ENCODE results near the gene LCA5. TPM values are rescaled to one million over a fixed set of nuclear protein-coding genes. Genes with fewer than 3 reads are reported as not detected.
A peak's percentile ranks its signal among the peaks of the same experiment; 100 is the strongest.

The LCA5 gene
- total and polyA plus RNA-seq, 2 donors (not counting 1 experiment from before 2014, with no cell fraction given): 0.12 to 0.91 TPM

DNA sequence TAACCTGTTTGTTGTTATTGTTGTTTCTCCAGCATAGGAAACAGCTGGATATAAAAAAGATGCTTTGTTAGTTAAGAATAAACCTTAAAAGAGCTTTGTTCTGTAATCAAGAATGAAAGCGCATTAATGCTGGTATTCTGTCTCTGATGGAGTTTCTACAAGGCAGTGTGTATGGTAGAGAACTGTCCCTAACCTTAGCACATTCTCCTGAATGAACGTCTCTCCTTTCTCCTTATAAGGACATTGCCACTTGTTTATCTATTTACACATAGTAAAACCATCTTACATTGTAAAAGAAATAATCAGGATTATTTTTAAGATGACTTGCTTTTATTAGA lies 33.8 kb upstream of the LCA5 start:
- CTCF ChIA-PET: interaction anchor here (1.4 kb wide), 1 partner anchor 145 kb away, joined by 3 read pairs; no protein-coding TSS in a partner anchor
- H3K27me3 Mint-ChIP-seq: peaks cover 10% of the 10 kb centered on the region
- H3K4me2 ChIP-seq (replicated peaks; ENCODE audit: low read depth, low read length, poor library complexity, severe bottlenecking): peak overlapping the region; percentile 46
- H4K20me1 ChIP-seq (ENCODE audit: control insufficient read depth, insufficient read depth, low read length, poor library complexity, severe bottlenecking): no peaks in the 10 kb centered on the region
- TF ChIP-seq, protein P1, sequence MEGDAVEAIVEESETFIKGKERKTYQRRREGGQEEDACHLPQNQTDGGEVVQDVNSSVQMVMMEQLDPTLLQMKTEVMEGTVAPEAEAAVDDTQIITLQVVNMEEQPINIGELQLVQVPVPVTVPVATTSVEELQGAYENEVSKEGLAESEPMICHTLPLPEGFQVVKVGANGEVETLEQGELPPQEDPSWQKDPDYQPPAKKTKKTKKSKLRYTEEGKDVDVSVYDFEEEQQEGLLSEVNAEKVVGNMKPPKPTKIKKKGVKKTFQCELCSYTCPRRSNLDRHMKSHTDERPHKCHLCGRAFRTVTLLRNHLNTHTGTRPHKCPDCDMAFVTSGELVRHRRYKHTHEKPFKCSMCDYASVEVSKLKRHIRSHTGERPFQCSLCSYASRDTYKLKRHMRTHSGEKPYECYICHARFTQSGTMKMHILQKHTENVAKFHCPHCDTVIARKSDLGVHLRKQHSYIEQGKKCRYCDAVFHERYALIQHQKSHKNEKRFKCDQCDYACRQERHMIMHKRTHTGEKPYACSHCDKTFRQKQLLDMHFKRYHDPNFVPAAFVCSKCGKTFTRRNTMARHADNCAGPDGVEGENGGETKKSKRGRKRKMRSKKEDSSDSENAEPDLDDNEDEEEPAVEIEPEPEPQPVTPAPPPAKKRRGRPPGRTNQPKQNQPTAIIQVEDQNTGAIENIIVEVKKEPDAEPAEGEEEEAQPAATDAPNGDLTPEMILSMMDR (IDR thresholded peaks at IDR 0.05): peak; percentile 28
- no peak for TF ChIP-seq EZH2 (IDR thresholded peaks at IDR 0.05; ENCODE audit: borderline replicate concordance, insufficient read depth, low read depth, low read length, poor library complexity, severe bottlenecking)
- H3K27ac Mint-ChIP-seq: no peak overlapping the region
- H3K9me3 ChIP-seq (ENCODE audit: control extremely low read depth in 1 of 3, control insufficient read depth in 2 of 3, insufficient read depth in 1 of 3, low read length in 2 of 3): no peaks in the 10 kb centered on the region
- no peaks in the 10 kb centered on the region for H3K27me3 ChIP-seq (replicated peaks in 1 of 4; ENCODE audit: control extremely low read depth in 1 of 4, control insufficient read depth in 3 of 4, insufficient read depth in 4 of 4, low read length in 3 of 4)
- H3K4me3 ChIP-seq (ENCODE audit: control extremely low read depth in 1 of 5, extremely low read depth in 1 of 5, insufficient read depth in 1 of 5, low read depth in 2 of 5, low read length in 4 of 5): no peak overlapping the region
- no peaks in the 10 kb centered on the region for H3K36me3 ChIP-seq (replicated peaks in 1 of 2; ENCODE audit: control extremely low read depth in 1 of 2, control insufficient read depth in 1 of 2, extremely low read depth in 1 of 2, insufficient read depth in 2 of 2, low read length in 1 of 2)
- intact Hi-C loops (cut with micrococcal nuclease): loop anchor here (2.0 kb wide), 1 partner anchor 298 kb away; no protein-coding TSS in a partner anchor
- peaks cover 7% of the 10 kb centered on the region for H3K4me1 Mint-ChIP-seq
- no CpG with 5 or more reads among the region's 2 CpGs for WGBS (ENCODE audit: insufficient coverage)
- POLR2A ChIA-PET: no interaction called here
- peak overlapping the region; percentile 24 for H3K9ac ChIP-seq (ENCODE audit: low read length)
- H3K4me3 Mint-ChIP-seq: no peak overlapping the region
- H3K9me3 Mint-ChIP-seq (ENCODE audit: insufficient read depth): no peaks in the 10 kb centered on the region
- no peak overlapping the region for H3K27ac ChIP-seq (ENCODE audit: low read length in 2 of 2)
- no peaks in the 10 kb centered on the region for H3K4me1 ChIP-seq (ENCODE audit: control insufficient read depth in 2 of 2, insufficient read depth in 2 of 2, low read length in 2 of 2)
- ATAC-seq (ENCODE audit: low read depth) (no peak), DNase-seq (no peak)
- H2AFZ ChIP-seq (ENCODE audit: insufficient read depth, low read depth, low read length, poor library complexity, severe bottlenecking): no peak overlapping the region
- no peaks in the 10 kb centered on the region for H3K79me2 ChIP-seq (ENCODE audit: control insufficient read depth, insufficient read depth, low read length)

DNA sequence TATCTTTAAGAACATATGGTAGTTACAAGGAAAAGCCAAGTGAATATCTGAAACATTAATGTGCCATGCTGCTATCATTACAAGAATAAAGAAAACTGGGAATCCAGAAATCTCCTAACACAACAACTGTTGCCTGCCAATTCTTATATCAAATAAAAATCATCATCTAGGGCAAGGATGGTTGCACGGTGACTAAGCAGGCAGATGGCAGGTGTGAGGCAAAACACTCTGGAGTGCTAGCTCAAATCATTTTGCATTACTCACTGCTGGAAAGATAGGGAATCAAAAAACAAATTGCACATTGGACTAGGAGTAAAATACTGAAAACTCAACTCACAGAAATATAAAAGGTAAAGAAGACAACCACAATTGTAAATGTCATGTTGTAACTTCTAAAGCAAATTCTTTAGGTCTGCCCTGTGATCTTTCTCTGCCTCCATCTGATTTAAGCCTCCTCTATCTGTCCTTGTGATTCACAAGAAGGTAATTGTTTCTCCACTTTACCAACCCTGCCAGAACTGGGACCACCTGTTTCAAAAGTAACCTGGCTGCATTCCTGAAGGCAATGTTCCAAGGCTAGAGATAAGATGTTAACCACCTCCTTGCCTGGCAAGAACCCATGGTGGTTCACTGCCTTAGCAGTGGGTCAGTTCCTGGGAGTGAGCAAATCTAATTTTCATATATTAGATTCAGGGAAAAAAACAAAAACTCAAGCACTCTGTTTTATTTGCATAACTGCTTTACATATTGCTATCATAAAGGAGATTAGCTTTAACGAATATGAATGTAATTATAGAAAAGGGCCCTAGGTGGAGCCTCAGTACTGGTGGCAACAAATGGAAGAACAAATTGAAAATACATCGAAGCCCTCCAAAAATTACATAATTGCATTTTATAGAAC lies 33.1 kb upstream of the LCA5 start:
- Mint-ChIP-seq H3K27ac (no peak overlapping the region), H3K4me3 (no peak overlapping the region), H3K4me1 (peaks cover 7% of the 10 kb centered on the region), H3K9me3 (ENCODE audit: insufficient read depth) (no peaks in the 10 kb centered on the region), H3K27me3 (peaks cover 10% of the 10 kb centered on the region)
- intact Hi-C loops (cut with micrococcal nuclease): loop anchor here (1.0 to 2.0 kb wide), 2 partner anchors 244 to 298 kb away; no protein-coding TSS in a partner anchor
- no peaks in the 10 kb centered on the region for H3K36me3 ChIP-seq (replicated peaks in 1 of 2; ENCODE audit: control extremely low read depth in 1 of 2, control insufficient read depth in 1 of 2, extremely low read depth in 1 of 2, insufficient read depth in 2 of 2, low read length in 1 of 2)
- H3K79me2 ChIP-seq (ENCODE audit: control insufficient read depth, insufficient read depth, low read length): no peaks in the 10 kb centered on the region
- ChIA-PET POLR2A (no interaction called here), CTCF (interaction anchor here (0.5 to 1.4 kb wide), 2 partner anchors 145 to 521 kb away, joined by 3 to 4 read pairs; no protein-coding TSS in a partner anchor)
- TF ChIP-seq EZH2 (IDR thresholded peaks at IDR 0.05; ENCODE audit: borderline replicate concordance, insufficient read depth, low read depth, low read length, poor library complexity, severe bottlenecking): no peak
- TF ChIP-seq, protein P1 (IDR thresholded peaks at IDR 0.05): peak; percentile 64
- no peaks in the 10 kb centered on the region for H3K4me1 ChIP-seq (ENCODE audit: control insufficient read depth in 2 of 2, insufficient read depth in 2 of 2, low read length in 2 of 2)
- H3K4me2 ChIP-seq (replicated peaks; ENCODE audit: low read depth, low read length, poor library complexity, severe bottlenecking): peak overlapping the region; percentile 46
- no CpG with 5 or more reads among the region's 3 CpGs for WGBS (ENCODE audit: insufficient coverage)
- H3K9ac ChIP-seq (ENCODE audit: low read length): peak overlapping the region; percentile 24
- no peak overlapping the region for H2AFZ ChIP-seq (ENCODE audit: insufficient read depth, low read depth, low read length, poor library complexity, severe bottlenecking)
- ATAC-seq (ENCODE audit: low read depth): peak; percentile 10
- no peaks in the 10 kb centered on the region for H3K9me3 ChIP-seq (ENCODE audit: control extremely low read depth in 1 of 3, control insufficient read depth in 2 of 3, insufficient read depth in 1 of 3, low read length in 2 of 3)
- H3K27ac ChIP-seq (ENCODE audit: low read length in 2 of 2): no peak overlapping the region
- H3K27me3 ChIP-seq (replicated peaks in 1 of 4; ENCODE audit: control extremely low read depth in 1 of 4, control insufficient read depth in 3 of 4, insufficient read depth in 4 of 4, low read length in 3 of 4): no peaks in the 10 kb centered on the region
- H4K20me1 ChIP-seq (ENCODE audit: control insufficient read depth, insufficient read depth, low read length, poor library complexity, severe bottlenecking): no peaks in the 10 kb centered on the region
- DNase-seq: peak; percentile 24
- H3K4me3 ChIP-seq (ENCODE audit: control extremely low read depth in 1 of 5, extremely low read depth in 1 of 5, insufficient read depth in 1 of 5, low read depth in 2 of 5, low read length in 4 of 5): no peak overlapping the region

Data from B cell (primary cell).